GM19468 (cell line): Measurements from ENCODE around the gene ARAP2.

ENCODE experiments used
- ATAC-seq: cut with Tn5 transposase; IDR thresholded peaks from one replicate; pipeline ENCODE4 v1.9.1; 2021; ENCODE audit warnings: mild to moderate bottlenecking, moderate library complexity, moderate number of reproducible peaks; ENCODE audit not compliant: unreplicated experiment; ENCODE audit errors: extremely low read depth

Gene ARAP2

GRCh38 chr4:36133658-36134057 is 110.7 kb downstream of the ARAP2 start:
- ATAC-seq: no peak

DNA sequence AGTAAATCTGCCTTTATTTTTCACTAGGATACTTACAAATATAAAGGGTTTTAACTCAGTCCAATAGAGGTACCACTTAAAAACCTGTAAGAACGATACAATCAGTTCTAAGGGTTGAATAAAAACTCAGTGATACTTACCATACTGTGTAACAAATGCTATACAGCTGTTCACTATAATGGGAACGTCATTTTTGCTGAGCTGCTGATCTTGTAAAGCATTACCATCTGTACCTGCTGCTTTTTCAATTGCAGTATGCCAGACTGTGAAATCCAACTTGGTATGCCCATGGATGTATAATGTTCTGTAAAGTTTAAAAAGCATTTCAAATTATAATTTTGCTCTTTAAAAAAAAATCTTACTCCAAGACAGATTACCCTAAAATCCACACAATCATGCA is 111.2 kb downstream of the ARAP2 start:
- no peak for ATAC-seq

- ATAC-seq: no peak
These were observed 113.7 kb downstream of the ARAP2 start for GRCh38 chr4:36130641-36131040.

- no peak for ATAC-seq
These were observed 115.6 kb downstream of the ARAP2 start for GRCh38 chr4:36128689-36129088.

GRCh38 chr4:36123906-36124305 is 120.4 kb downstream of the ARAP2 start:
- no peak for ATAC-seq

- no peak for ATAC-seq
These were observed 129.0 kb downstream of the ARAP2 start for GRCh38 chr4:36115312-36115711.

GRCh38 chr4:36111172-36111571 is 133.1 kb downstream of the ARAP2 start:
- ATAC-seq: no peak

DNA sequence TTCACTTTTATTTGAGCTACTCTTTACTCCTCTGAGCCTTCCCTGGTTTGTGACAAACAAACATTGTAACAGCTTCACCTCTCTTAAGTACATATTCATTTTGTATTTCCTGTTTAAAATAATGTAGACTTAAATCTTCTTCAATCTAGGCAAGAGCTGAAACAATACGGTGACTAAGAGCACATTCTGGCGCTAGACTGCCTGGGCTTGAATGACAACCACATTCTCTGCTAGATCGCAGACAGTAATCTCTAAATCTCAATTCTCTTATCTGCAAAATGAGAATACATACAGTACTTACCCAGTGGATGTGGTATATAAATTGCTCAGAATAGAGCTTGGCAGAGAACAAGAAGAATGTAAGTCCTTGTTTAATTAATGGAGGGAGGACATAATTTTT is 144.8 kb downstream of the ARAP2 start:
- ATAC-seq: no peak

DNA sequence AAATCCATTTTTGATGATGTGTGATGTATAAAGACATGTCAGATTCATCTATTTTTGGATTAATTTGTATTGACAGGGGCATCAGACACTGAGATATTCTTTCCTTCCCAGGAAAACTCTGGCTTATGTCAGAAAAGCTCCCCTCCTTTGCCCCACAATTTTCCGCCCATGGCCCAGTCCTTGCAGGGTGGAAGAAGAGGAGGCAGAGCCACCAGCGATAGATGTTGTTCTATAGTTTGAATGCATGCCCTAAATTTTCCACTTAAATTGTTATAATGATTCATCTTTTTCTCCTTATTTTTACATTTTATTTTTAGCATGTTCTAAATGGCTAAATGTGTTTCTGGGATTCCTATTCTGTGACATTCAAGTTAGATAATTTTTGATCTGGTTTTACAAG is 149.3 kb downstream of the ARAP2 start:
- ATAC-seq: no peak

GRCh38 chr4:36091997-36092396 is 152.3 kb downstream of the ARAP2 start:
- no peak for ATAC-seq

- ATAC-seq: no peak
These were observed 155.8 kb downstream of the ARAP2 start for GRCh38 chr4:36088542-36088941.

- ATAC-seq: no peak
These were observed 158.0 kb downstream of the ARAP2 start for GRCh38 chr4:36086261-36086786.

DNA sequence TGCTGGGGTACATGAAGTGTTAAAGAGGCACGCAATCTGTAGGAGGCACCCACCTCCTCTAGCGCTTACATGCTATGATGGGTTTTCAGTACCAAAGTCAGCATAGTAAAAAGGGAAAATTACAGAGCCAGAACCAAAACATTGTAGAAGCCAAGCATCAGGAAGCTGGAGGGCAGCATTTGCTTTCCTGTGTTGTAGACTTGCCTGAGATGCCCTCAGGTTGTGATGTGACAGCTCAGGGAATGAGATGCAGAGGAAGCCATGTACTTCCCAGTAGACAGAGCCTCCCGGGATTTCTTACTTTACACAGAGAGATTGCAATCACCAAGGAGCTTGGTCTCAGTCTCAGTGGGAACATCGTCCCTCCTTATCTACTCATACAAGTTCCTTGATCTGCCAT is 161.5 kb downstream of the ARAP2 start:
- no peak for ATAC-seq

DNA sequence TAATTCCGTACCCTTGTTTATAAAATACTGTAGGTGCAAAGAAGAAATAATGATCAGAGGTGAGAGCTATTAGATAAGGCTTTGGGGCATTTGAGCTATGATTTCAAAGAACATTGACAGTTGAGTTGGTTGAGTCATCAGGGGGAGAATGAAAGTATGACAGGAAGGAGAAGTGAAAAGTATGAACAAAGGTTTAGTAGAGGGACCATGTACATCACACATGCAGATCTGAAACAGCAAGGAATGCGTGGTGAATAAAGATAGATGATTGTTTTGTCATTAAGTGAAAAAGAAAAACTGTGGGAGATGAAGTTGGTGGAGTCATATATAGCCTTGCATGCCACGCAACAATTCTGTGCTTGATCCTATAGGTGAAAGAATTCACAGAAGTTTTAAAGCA is 163.1 kb downstream of the ARAP2 start:
- ATAC-seq: peak; percentile 87

- no peak for ATAC-seq
These were observed 164.6 kb downstream of the ARAP2 start for GRCh38 chr4:36079666-36080065.

GRCh38 chr4:36078319-36078718 is 166.0 kb downstream of the ARAP2 start:
- no peak for ATAC-seq

GRCh38 chr4:36072529-36072928 is 171.8 kb downstream of the ARAP2 start:
- no peak for ATAC-seq

- ATAC-seq: no peak
These were observed 177.2 kb downstream of the ARAP2 start for GRCh38 chr4:36067116-36067515.

DNA sequence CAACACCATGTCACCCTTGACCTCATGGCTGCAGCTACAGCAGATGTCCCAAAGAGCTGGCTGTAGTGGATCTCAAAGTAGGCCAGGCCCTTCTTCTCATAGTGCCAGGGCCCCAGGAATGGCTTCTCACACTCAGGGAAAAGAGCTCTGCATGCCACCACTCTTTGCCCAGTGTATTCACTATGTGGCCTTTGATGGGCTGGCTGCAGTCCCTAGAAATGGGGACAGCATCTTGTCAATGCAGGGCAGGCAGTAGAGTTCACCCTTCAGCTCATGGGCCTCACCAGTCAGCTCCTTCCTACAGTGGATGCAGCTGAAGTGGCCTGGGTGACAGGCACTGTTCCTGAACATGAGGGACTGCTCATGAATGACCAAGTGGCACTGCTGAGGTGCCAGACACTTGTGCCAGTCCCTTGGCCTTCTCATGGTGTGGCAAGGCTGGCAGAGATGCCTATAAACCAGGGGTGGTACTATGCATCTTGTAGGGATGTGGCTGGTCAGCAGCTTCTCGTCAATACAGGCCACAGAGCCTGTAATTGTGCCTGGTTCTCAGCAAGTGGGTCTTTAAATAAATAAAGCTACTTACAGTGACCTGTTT is 178.9 kb downstream of the ARAP2 start:
- ATAC-seq: no peak

GRCh38 chr4:36064117-36064516 is 180.2 kb downstream of the ARAP2 start:
- no peak for ATAC-seq

GRCh38 chr4:36056136-36056535 is 188.2 kb downstream of the ARAP2 start:
- no peak for ATAC-seq

GRCh38 chr4:36054694-36055422 is 189.5 kb downstream of the ARAP2 start:
- no peak for ATAC-seq
